Cardiac fibroblast (primary cell): ENCODE measurements around the gene LDB3.

Source experiments
- DNase-seq, 2 donors: peaks; one replicate each; pipeline versions ENCODE4 v3.0.0 to v3.0.0-alpha.2; 2010; ENCODE audit warnings: low read depth in 2 of 2
- H3K4me3 ChIP-seq, 2 donors: replicated peaks in 1 of 2; 1 replicate in 1 of 2; 2 replicates in 1 of 2; pipeline ENCODE4 v1.5.1; 2011; ENCODE audit warnings: low read depth in 2 of 2, low read length in 2 of 2, mild to moderate bottlenecking in 2 of 2, moderate library complexity in 1 of 2
- CTCF ChIP-seq: IDR thresholded peaks from one replicate; pipeline ENCODE4 v1.5.1; 2011; ENCODE audit warnings: low read depth, mild to moderate bottlenecking, low read length, inconsistent platforms

Gene LDB3

DNA sequence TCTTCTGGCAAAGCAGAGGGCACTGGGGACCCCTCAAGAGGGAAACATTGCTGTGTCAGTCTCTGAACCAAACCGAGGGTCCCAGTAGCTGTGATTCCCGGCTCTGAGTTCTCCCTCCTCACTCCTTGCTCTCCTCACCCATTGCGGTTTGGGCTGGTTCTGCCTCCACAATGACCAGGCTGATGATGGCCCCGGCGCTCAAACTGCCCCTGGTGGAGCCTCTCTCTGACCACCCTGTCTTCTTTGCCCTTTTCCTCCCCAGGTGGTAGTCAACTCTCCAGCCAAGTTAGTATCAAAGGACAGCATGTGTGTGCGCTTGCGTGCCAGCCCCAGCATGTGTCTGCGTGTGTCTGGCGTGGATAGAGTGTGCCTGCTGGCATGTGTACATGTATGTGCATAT, 17.1 kb downstream of the LDB3 start:
- H3K4me3 ChIP-seq = no peak overlapping the region
- no peak for DNase-seq
- no peak for TF ChIP-seq CTCF

- TF ChIP-seq CTCF = no peak
- no peak overlapping the region for H3K4me3 ChIP-seq
- no peak for DNase-seq
Measured at GRCh38 chr10:86685893-86686632, 17.8 kb downstream of the LDB3 start.

DNA sequence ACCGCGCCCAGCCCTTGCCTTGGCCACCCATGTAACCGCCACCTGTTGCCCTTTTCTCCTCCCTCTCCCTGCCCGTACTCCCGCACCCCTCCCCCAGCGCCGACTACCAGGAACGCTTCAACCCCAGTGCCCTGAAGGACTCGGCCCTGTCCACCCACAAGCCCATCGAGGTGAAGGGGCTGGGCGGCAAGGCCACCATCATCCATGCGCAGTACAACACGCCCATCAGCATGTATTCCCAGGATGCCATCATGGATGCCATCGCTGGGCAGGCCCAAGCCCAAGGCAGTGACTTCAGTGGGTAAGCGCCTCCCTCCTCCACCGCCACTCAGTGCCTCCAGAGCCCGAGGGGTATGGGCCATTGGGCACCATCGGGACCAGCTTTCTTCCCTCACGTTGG, 18.7 kb downstream of the LDB3 start:
- no peak overlapping the region for H3K4me3 ChIP-seq
- no peak for TF ChIP-seq CTCF
- DNase-seq = no peak

GRCh38 chr10:86687750-86688149, 19.4 kb downstream of the LDB3 start:
- TF ChIP-seq CTCF = no peak
- H3K4me3 ChIP-seq = no peak overlapping the region
- DNase-seq = peak; percentile 68 to 77

GRCh38 chr10:86688398-86688921, 20.1 kb downstream of the LDB3 start:
- no peak overlapping the region for H3K4me3 ChIP-seq
- DNase-seq = peak; percentile 83
- TF ChIP-seq CTCF = peak; percentile 90

- no peak overlapping the region for H3K4me3 ChIP-seq
- no peak for TF ChIP-seq CTCF
- no peak for DNase-seq
Measured at GRCh38 chr10:86689146-86689545, 20.8 kb downstream of the LDB3 start.

DNA sequence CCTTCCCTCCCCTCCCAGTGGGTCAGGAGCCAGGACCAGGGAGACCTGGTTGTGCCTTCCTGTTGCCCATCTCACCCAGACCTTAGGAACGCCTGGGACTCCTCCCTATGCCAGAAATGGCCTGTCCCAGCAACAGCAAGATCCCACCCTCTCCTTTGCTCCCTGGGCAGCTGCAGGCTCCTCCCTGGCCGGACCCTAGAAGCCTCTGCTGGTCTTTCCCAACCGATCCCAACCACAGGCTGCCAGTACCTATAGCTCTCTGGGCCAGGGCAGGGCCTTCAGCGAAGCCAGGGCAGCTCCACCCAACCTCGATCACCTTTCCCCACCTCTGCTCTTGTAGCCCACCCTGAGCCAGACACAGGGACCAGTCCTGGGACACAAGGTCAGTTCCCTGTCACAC, 21.9 kb downstream of the LDB3 start:
- TF ChIP-seq CTCF = no peak
- DNase-seq = no peak

More for the DNA sequence above, 21.9 kb downstream of the LDB3 start:
- H3K4me3 ChIP-seq = no peak overlapping the region
